ENCODE results near the gene DOC2A. TPM values are rescaled to one million over a fixed set of nuclear protein-coding genes. Genes with fewer than 3 reads are reported as not detected.

DOC2A gene
- total and polyA plus RNA-seq, 2 donors (not counting 3 experiments of a cell fraction or from before 2014, with no cell fraction given): 0.60 to 0.63 TPM

- CTCF ChIA-PET: interaction anchor here (0.7 to 2.1 kb wide), 4 partner anchors 11 to 178 kb away, joined by 3 to 6 read pairs (median 3); partner anchors contain the start of genes HIRIP3 and INO80E
- POLR2A ChIA-PET: interaction anchor here (1.1 to 1.2 kb wide), 2 partner anchors 10 to 12 kb away, joined by 3 read pairs; partner anchors contain the start of gene HIRIP3
- H3K36me3 ChIP-seq (ENCODE audit: control insufficient read depth in 2 of 2, extremely low read depth in 1 of 2, insufficient read depth in 2 of 2, low read length in 2 of 2): peaks cover 47 to 88% of the 10 kb centered on the region in 2 experiments
These were observed 25.5 kb downstream of the DOC2A start for GRCh38 chr16:29985271-29985811.

DNA sequence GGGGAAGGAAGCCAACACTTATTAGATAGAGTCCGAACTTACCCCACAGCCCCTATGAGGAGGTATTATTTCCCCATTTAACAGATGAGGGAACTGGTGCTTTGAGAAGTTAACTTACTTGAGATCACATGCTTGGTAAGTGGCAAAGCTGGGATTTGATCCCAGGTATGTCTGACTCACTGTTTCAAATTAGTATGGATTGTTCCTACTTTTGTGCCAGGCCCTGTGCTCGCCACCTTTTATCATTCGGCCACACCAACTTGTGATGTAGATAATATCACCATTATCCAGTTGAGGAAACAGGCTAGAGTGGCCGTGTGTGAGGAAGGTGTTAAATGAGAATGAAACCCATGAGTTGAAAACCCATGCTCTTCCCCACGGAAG, 26.1 kb downstream of the DOC2A start:
- dilution Hi-C loops (cut with MboI; ENCODE audit: extremely low pct_ligation_motif_present, low sequenced_read_pairs) (no loop called here), intact Hi-C loops (cut with micrococcal nuclease) (no loop called here)
- no peak for DNase-seq (ENCODE audit: low read depth, low spot score)
- ChIA-PET CTCF (interaction anchor here (2.1 kb wide), 1 partner anchor 21 kb away, joined by 6 read pairs; no protein-coding TSS in a partner anchor), POLR2A (interaction anchor here (0.9 to 1.2 kb wide), 2 partner anchors 11 kb away, joined by 3 read pairs; partner anchors contain the start of gene TAOK2)
- no peak overlapping the region for H3K27ac ChIP-seq (ENCODE audit: insufficient read depth, low read depth, low read length)
- H3K79me2 ChIP-seq (ENCODE audit: control insufficient read depth, insufficient read depth, low read length): peaks cover 9% of the 10 kb centered on the region
- H3K4me2 ChIP-seq (ENCODE audit: insufficient read depth, low read length): no peak overlapping the region
- no peak overlapping the region for H2AFZ ChIP-seq (ENCODE audit: low read depth, low read length)
- H3K4me3 ChIP-seq (replicated peaks in 1 of 3; ENCODE audit: insufficient read depth in 1 of 3, low read depth in 1 of 3, low read length in 3 of 3): no peak overlapping the region
- H3K9ac ChIP-seq (replicated peaks; ENCODE audit: extremely low read depth, insufficient read depth, low read length): no peak overlapping the region
- no TSS peak for BruUV-seq (replicated peaks)
- FAIRE-seq: no peak
- no peak for TF ChIP-seq POLR2AphosphoS5 (IDR thresholded peaks at IDR 0.05; ENCODE audit: insufficient read depth, low read depth, low read length)
- no peaks in the 10 kb centered on the region for H3K9me1 ChIP-seq (replicated peaks; ENCODE audit: control insufficient read depth, extremely low read depth, insufficient read depth, low read length)
- H3K36me3 ChIP-seq (ENCODE audit: control insufficient read depth in 2 of 2, extremely low read depth in 1 of 2, insufficient read depth in 2 of 2, low read length in 2 of 2): peaks cover 48 to 91% of the 10 kb centered on the region in 2 experiments
- no peaks in the 10 kb centered on the region for H3K9me3 ChIP-seq (replicated peaks; ENCODE audit: control insufficient read depth, insufficient read depth, low read length)
- H4K20me1 ChIP-seq (replicated peaks; ENCODE audit: control insufficient read depth, extremely low read depth, insufficient read depth, low read length): no peaks in the 10 kb centered on the region
- peaks cover 7% of the 10 kb centered on the region for H3K4me1 ChIP-seq (ENCODE audit: control insufficient read depth, extremely low read depth, insufficient read depth, low read length)
- no peaks in the 10 kb centered on the region for H3K27me3 ChIP-seq (ENCODE audit: control insufficient read depth in 2 of 2, insufficient read depth in 2 of 2, low read length in 2 of 2)

More at GRCh38 chr16:29985271-29985811, 25.5 kb downstream of the DOC2A start:
- TF ChIP-seq POLR2A (IDR thresholded peaks at IDR 0.05; ENCODE audit: low read depth, low read length): no peak
- H3K9me1 ChIP-seq (replicated peaks; ENCODE audit: control insufficient read depth, extremely low read depth, insufficient read depth, low read length): no peaks in the 10 kb centered on the region
- no peak overlapping the region for H3K27ac ChIP-seq (ENCODE audit: insufficient read depth, low read depth, low read length)
- peaks cover under 1% of the 10 kb centered on the region for H3K4me1 ChIP-seq (ENCODE audit: control insufficient read depth, extremely low read depth, insufficient read depth, low read length)
- DNase-seq (ENCODE audit: low read depth, low spot score): no peak
- H3K79me2 ChIP-seq (ENCODE audit: control insufficient read depth, insufficient read depth, low read length): peaks cover 3% of the 10 kb centered on the region
- no peaks in the 10 kb centered on the region for H4K20me1 ChIP-seq (replicated peaks; ENCODE audit: control insufficient read depth, extremely low read depth, insufficient read depth, low read length)
- intact Hi-C loops (cut with micrococcal nuclease): no loop called here
- no peaks in the 10 kb centered on the region for H3K9me3 ChIP-seq (replicated peaks; ENCODE audit: control insufficient read depth, insufficient read depth, low read length)
- H3K4me2 ChIP-seq (ENCODE audit: insufficient read depth, low read length): no peak overlapping the region
- dilution Hi-C loops (cut with MboI; ENCODE audit: extremely low pct_ligation_motif_present, low sequenced_read_pairs): no loop called here
- no peaks in the 10 kb centered on the region for H3K27me3 ChIP-seq (ENCODE audit: control insufficient read depth in 2 of 2, insufficient read depth in 2 of 2, low read length in 2 of 2)
- no peak overlapping the region for H3K9ac ChIP-seq (replicated peaks; ENCODE audit: extremely low read depth, insufficient read depth, low read length)
- H3K4me3 ChIP-seq (replicated peaks in 1 of 3; ENCODE audit: insufficient read depth in 1 of 3, low read depth in 1 of 3, low read length in 3 of 3): no peak overlapping the region
- BruUV-seq (replicated peaks): TSS peak; percentile 6
- H2AFZ ChIP-seq (ENCODE audit: low read depth, low read length): no peak overlapping the region
- FAIRE-seq: no peak

Data from endothelial cell of umbilical vein (primary cell).